Activated B cell treated with CpG ODN at 0.5 μM for 24 hours (primary cell): ENCODE measurements around the gene VAMP4. TPM values are rescaled to one million over a fixed set of nuclear protein-coding genes. Genes with fewer than 3 reads are reported as not detected.

Source experiments
- ATAC-seq: fragments of 200-7000 bp; cut with Tn5 transposase; one replicate; pipeline ENCODE4 v1.10.0; 2021; ENCODE audit warnings: low read depth, mild to moderate bottlenecking, moderate library complexity
- CTCF ChIA-PET: fragments of 350-600 bp; sonication (Branson Sonifier 250); formaldehyde crosslinking; loops from one replicate; lab custom pipeline; 2021; ENCODE audit warnings: antibody characterized with exemption; lab: Charles Lee
- POLR2A ChIA-PET: fragments of 350-600 bp; sonication (Branson Sonifier 250); formaldehyde crosslinking; loops from one replicate; lab custom pipeline; 2021; ENCODE audit warnings: antibody characterized with exemption; lab: Charles Lee
- DNase-seq: peaks from one replicate; pipeline ENCODE4 v3.0.0; 2022
- H3K27ac Mint-ChIP-seq: one replicate; pipeline ENCODE4 v1.8.0; 2020; ENCODE audit warnings: mixed read lengths
- H3K27me3 Mint-ChIP-seq: one replicate; pipeline ENCODE4 v1.8.0; 2021; ENCODE audit warnings: mixed read lengths
- H3K36me3 Mint-ChIP-seq: one replicate; pipeline ENCODE4 v1.8.0; 2021; ENCODE audit warnings: low read depth, mixed read lengths
- H3K4me1 Mint-ChIP-seq: one replicate; pipeline ENCODE4 v1.8.0; 2021; ENCODE audit warnings: mixed read lengths
- H3K4me3 Mint-ChIP-seq: one replicate; pipeline ENCODE4 v1.8.0; 2020; ENCODE audit warnings: mild to moderate bottlenecking, mixed read lengths
- H3K9me3 Mint-ChIP-seq: one replicate; pipeline ENCODE4 v1.8.0; 2020; ENCODE audit warnings: mixed read lengths
- CTCF ChIP-seq: fragments of 200-600 bp; IDR thresholded peaks from one replicate; pipeline ENCODE4 v1.8.0; 2022; ENCODE audit warnings: antibody characterized with exemption, mild to moderate bottlenecking
- intact Hi-C: fragments of 100-400 bp; cut with micrococcal nuclease; formaldehyde crosslinking; loops from one replicate; pipeline ENCODE4 v1.15.1; 2024
- total RNA-seq: library from RNA; stranded (reverse); gene quantifications from 2 replicates; pipeline ENCODE4 v1.2.3, GENCODE V29; 2022

The VAMP4 gene
- total RNA-seq, 1 donor from 2014 or later = 10.5 TPM

- DNase-seq = no peak
- no peaks in the 10 kb centered on the region for H3K27me3 Mint-ChIP-seq
- peaks cover 12% of the 10 kb centered on the region for H3K36me3 Mint-ChIP-seq
- ChIA-PET POLR2A (no interaction called here), CTCF (no interaction called here)
- intact Hi-C loops = loop anchor here (10.0 kb wide), 2 partner anchors 1210 to 1970 kb away; partner anchors contain the start of genes GORAB and KLHL20
- H3K4me3 Mint-ChIP-seq = no peak overlapping the region
- peaks cover 32% of the 10 kb centered on the region for H3K4me1 Mint-ChIP-seq
- no peak for ATAC-seq
- no peak overlapping the region for H3K27ac Mint-ChIP-seq
- no peaks in the 10 kb centered on the region for H3K9me3 Mint-ChIP-seq
- TF ChIP-seq CTCF = no peak
These were observed 3.1 kb upstream of the VAMP4 start for GRCh38 chr1:171744986-171745385.

GRCh38 chr1:171743081-171743870 lies 1.4 kb upstream of the VAMP4 start:
- Mint-ChIP-seq H3K36me3 (peaks cover 19% of the 10 kb centered on the region), H3K4me1 (peaks cover 37% of the 10 kb centered on the region), H3K27ac (peak overlapping the region; percentile 100), H3K4me3 (peak overlapping the region; percentile 100), H3K27me3 (no peaks in the 10 kb centered on the region), H3K9me3 (no peaks in the 10 kb centered on the region)
- POLR2A ChIA-PET = interaction anchor here (0.8 to 4.8 kb wide), 8 partner anchors 11 to 789 kb away, joined by 3 to 86 read pairs (median 4); partner anchors contain the start of genes DNM3, METTL13, PRRC2C and SUCO
- no peak for DNase-seq
- TF ChIP-seq CTCF = no peak
- ATAC-seq = no peak
- intact Hi-C loops = loop anchor here (10.0 kb wide), 2 partner anchors 1208 to 1972 kb away; partner anchors contain the start of genes GORAB and KLHL20
- CTCF ChIA-PET = interaction anchor here (1.3 kb wide), 1 partner anchor 258 kb away, joined by 3 read pairs; the partner anchor contains the start of gene PRRC2C

- Mint-ChIP-seq H3K4me1 (peaks cover 37% of the 10 kb centered on the region), H3K4me3 (peak overlapping the region; percentile 100)
- intact Hi-C loops = loop anchor here (1.0 to 10.0 kb wide), 7 partner anchors 39 to 1972 kb away; partner anchors contain the start of genes DNM3, GORAB, KLHL20 and METTL13
These were observed 685 bp upstream of the VAMP4 start for GRCh38 chr1:171742577-171742922.

GRCh38 chr1:171740987-171741871 lies 636 bp downstream of the VAMP4 start:
- ChIA-PET POLR2A (interaction anchor here (0.5 to 4.8 kb wide), 7 partner anchors 29 to 1848 kb away, joined by 3 to 86 read pairs (median 3); partner anchors contain the start of genes METTL13, PRRC2C, SCYL3 and SUCO), CTCF (interaction anchor here (1.7 kb wide), 1 partner anchor 9 kb away, joined by 4 read pairs; no protein-coding TSS in a partner anchor)
- Mint-ChIP-seq H3K9me3 (no peaks in the 10 kb centered on the region), H3K4me3 (peak overlapping the region; percentile 100), H3K27ac (peak overlapping the region; percentile 100), H3K27me3 (no peaks in the 10 kb centered on the region), H3K4me1 (peaks cover 37% of the 10 kb centered on the region), H3K36me3 (peaks cover 31% of the 10 kb centered on the region)
- intact Hi-C loops = loop anchor here (10.0 kb wide), 2 partner anchors 1206 to 1974 kb away; partner anchors contain the start of genes GORAB and KLHL20
- no peak for TF ChIP-seq CTCF
- DNase-seq = no peak
- ATAC-seq = no peak

More at GRCh38 chr1:171742577-171742922, 685 bp upstream of the VAMP4 start:
- peak overlapping the region; percentile 100 for H3K27ac Mint-ChIP-seq
- no peak for DNase-seq
- no peaks in the 10 kb centered on the region for H3K27me3 Mint-ChIP-seq
- H3K36me3 Mint-ChIP-seq = peaks cover 22% of the 10 kb centered on the region
- TF ChIP-seq CTCF = no peak
- ChIA-PET POLR2A (interaction anchor here (0.9 to 4.8 kb wide), 10 partner anchors 12 to 790 kb away, joined by 3 to 86 read pairs (median 4); partner anchors contain the start of genes DNM3, METTL13, PRRC2C and SUCO), CTCF (interaction anchor here (0.8 to 1.3 kb wide), 2 partner anchors 39 to 257 kb away, joined by 3 read pairs; partner anchors contain the start of genes METTL13 and PRRC2C)
- no peaks in the 10 kb centered on the region for H3K9me3 Mint-ChIP-seq
- ATAC-seq = peak; percentile 6
